HUDEP-2 (cell line): Measurements from ENCODE around the gene S100A9.

Source experiments
- DNase-seq, 76 experiments: peaks; one replicate each; lab custom pipeline; 2025; ENCODE audit not compliant: unreplicated experiment in 76 of 76; lab: John Stamatoyannopoulos, UW

The S100A9 gene

GRCh38 chr1:153359241-153359640 lies 1.6 kb downstream of the S100A9 start:
- no peak for DNase-seq

GRCh38 chr1:153360190-153360589 lies 2.5 kb downstream of the S100A9 start:
- DNase-seq, result no peak

- DNase-seq, result no peak
These were observed 3.2 kb downstream of the S100A9 start for GRCh38 chr1:153360592-153361479.

- no peak for DNase-seq
These were observed 3.9 kb downstream of the S100A9 start for GRCh38 chr1:153361480-153362109.

- no peak for DNase-seq
These were observed 4.6 kb downstream of the S100A9 start for GRCh38 chr1:153362187-153362775.

- DNase-seq, result no peak
These were observed 6.0 kb downstream of the S100A9 start for GRCh38 chr1:153363641-153364040.

- DNase-seq, result no peak
These were observed 6.5 kb downstream of the S100A9 start for GRCh38 chr1:153364156-153364555.

GRCh38 chr1:153364766-153365666 lies 7.4 kb downstream of the S100A9 start:
- DNase-seq, result no peak

- DNase-seq, result no peak
These were observed 8.0 kb downstream of the S100A9 start for GRCh38 chr1:153365696-153366095.

GRCh38 chr1:153366261-153366660 lies 8.6 kb downstream of the S100A9 start:
- DNase-seq, result no peak

- DNase-seq, result no peak
These were observed 9.4 kb downstream of the S100A9 start for GRCh38 chr1:153367090-153367489.

GRCh38 chr1:153368495-153368894 lies 10.8 kb downstream of the S100A9 start:
- DNase-seq, result no peak

GRCh38 chr1:153370146-153370545 lies 12.5 kb downstream of the S100A9 start:
- DNase-seq, result no peak

- DNase-seq, result no peak
These were observed 13.6 kb downstream of the S100A9 start for GRCh38 chr1:153371231-153371630.

- DNase-seq, result no peak
These were observed 14.9 kb downstream of the S100A9 start for GRCh38 chr1:153372571-153372970.

GRCh38 chr1:153374071-153374470 lies 16.4 kb downstream of the S100A9 start:
- no peak for DNase-seq

- DNase-seq, result no peak
These were observed 17.9 kb downstream of the S100A9 start, which contains the start of gene S100A12 for GRCh38 chr1:153375511-153375910. Gene S100A12, minus strand, starts transcription at chr1:153375621. Its CDS starts 1,029 bp downstream, at chr1:153374592.

GRCh38 chr1:153379591-153379990 lies 21.9 kb downstream of the S100A9 start:
- DNase-seq, result no peak

GRCh38 chr1:153380711-153381110 lies 23.1 kb downstream of the S100A9 start:
- no peak for DNase-seq

- no peak for DNase-seq
These were observed 27.4 kb downstream of the S100A9 start for GRCh38 chr1:153384958-153385580.
